Measurements from ENCODE around the gene PSMB5.

The PSMB5 gene

DNA sequence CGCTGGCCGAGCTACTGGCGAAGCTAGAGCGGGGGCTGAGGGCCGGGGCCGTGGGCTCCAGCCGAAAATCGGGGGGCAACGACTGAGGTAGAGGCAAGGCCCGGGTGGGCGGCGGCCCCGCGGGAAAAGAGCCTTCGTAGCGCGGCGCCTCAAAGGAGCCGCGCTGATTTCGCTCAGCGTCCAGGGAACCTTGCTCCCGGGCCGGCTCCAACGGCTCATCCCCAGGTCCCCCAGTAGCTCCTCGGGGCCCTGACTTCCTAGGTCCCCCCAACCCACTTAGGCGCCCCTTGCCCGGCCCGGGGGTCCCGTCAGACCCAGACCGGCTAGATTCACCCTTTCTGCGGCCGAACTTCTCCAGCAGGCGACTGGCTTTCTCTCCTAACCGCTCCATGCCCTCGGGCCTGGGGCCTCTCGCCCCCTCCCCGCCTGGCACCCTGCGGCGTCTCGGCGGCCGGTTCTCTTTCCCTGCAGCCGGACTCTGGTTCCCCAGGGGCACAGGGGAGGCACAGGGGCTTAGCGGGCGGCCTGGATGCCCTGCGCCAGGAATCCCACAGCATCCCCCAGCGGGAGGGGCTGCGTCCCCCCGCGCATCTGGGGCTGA, 52.7 kb downstream of the PSMB5 start:
- no peaks in the 10 kb centered on the region for H3K4me1 Mint-ChIP-seq
- H3K27me3 Mint-ChIP-seq = peaks cover 6% of the 10 kb centered on the region
- H3K9me3 Mint-ChIP-seq = no peaks in the 10 kb centered on the region
- peaks cover 2% of the 10 kb centered on the region for H3K36me3 Mint-ChIP-seq (ENCODE audit: insufficient read depth)
- ATAC-seq (replicated peaks; ENCODE audit: extremely low read depth, poor library complexity, severe bottlenecking) = no peak
- no peak overlapping the region for H3K27ac Mint-ChIP-seq (ENCODE audit: low read depth)
- no peak overlapping the region for H3K4me3 Mint-ChIP-seq
- DNase-seq (ENCODE audit: low spot score in 2 of 2) = no peak

DNA sequence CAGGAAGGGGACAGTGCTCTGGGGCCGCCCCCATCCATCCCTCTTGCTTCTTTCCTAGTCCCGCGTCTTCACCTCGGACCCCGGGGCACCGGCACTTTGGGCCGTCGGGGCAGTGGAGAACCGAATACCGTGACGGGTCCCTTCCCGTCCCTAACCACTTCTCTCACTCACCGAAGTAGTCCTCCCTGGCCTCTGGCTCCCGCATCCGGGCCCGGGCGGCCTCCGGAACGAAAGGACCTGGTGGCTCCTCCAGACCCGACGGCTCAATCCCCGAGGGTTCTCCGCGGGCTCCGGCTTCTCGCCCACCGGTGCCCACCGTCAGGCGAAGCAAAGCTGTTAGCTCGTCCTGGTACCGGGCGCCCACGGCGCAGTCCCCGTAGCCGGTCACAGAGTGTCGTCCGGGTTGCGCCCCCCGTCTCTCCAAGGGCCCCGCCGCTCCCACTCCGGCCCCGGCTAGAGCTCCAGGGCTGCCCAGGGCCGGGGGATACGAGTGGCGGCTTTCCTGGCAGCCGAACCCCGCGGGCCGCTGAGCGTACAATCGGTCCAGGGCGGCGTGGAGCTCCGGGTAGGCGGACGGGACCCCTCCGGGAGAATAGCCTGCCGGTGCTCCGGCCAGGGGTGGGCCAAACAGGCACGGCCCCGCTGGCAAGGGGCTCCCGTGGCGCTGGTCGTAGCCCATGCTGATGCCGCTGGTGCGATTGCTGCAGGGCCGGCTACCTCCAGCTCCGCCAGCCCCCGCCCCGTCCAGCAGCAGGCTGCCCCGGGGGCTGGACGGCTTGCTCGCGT, 53.4 kb downstream of the PSMB5 start:
- Mint-ChIP-seq H3K36me3 (ENCODE audit: insufficient read depth) (peaks cover 2% of the 10 kb centered on the region), H3K4me1 (no peaks in the 10 kb centered on the region), H3K27ac (ENCODE audit: low read depth) (no peak overlapping the region), H3K27me3 (peaks cover 6% of the 10 kb centered on the region), H3K4me3 (peak overlapping the region; percentile 42), H3K9me3 (no peaks in the 10 kb centered on the region)
- ATAC-seq (replicated peaks; ENCODE audit: extremely low read depth, poor library complexity, severe bottlenecking) (no peak), DNase-seq (ENCODE audit: low spot score in 2 of 2) (no peak)

DNA sequence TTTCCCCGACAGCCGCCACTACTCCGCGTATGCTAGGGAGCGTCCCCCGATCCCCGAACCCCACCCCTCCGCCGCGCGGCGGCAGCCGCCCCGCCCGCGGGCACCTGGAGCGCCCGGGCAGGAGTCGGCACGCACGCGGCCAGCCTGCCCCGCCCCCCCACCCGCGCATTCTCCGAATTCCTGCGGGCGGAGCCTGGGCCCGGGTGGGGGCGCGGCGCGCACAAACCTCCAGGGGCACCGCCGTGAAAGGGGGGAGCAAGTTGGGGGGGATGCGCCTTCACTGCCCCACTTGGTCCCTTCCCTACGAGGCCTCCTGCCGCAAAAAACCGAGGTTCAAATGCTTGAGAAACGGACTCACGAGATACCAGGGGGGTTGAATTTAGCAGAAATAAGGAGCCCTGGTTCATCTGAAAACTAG, 54.0 kb downstream of the PSMB5 start:
- peak overlapping the region; percentile 42 for H3K4me3 Mint-ChIP-seq
- DNase-seq (ENCODE audit: low spot score in 2 of 2) = no peak
- no peaks in the 10 kb centered on the region for H3K9me3 Mint-ChIP-seq
- H3K36me3 Mint-ChIP-seq (ENCODE audit: insufficient read depth) = peaks cover 2% of the 10 kb centered on the region
- no peak for ATAC-seq (replicated peaks; ENCODE audit: extremely low read depth, poor library complexity, severe bottlenecking)
- peaks cover 6% of the 10 kb centered on the region for H3K27me3 Mint-ChIP-seq
- H3K27ac Mint-ChIP-seq (ENCODE audit: low read depth) = no peak overlapping the region
- H3K4me1 Mint-ChIP-seq = no peaks in the 10 kb centered on the region

DNA sequence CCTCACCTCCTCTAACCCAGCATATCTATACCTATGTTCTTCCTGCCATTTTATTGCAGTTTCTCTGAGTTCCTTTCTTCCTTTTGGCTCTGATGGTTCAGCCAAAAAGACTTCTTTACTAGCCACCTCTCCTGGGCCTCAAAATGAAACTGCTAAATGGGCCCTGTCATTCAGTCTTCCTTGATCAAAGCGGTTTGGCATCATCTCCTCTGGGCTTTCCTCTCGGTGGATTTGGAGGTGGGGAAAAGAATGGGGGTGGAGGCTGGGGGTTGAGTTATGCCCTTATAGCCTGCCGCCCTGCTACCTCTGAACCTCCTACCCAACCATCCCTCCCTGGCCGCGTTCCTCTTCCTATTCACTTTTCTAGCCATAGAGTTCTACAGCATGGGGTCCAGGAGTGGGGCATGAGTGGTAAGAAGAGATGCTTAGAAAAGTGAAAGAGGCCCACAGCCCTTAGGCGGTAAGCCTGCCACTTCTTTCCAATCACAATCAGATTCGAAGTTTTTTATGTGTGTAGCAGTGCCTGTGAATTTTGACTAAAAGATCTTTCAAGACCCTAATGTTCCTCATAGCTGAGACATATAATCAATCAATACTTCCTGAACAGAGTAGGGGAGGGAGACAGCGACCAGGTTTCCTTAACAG, 54.8 kb downstream of the PSMB5 start:
- H3K27me3 Mint-ChIP-seq = peaks cover 11% of the 10 kb centered on the region
- peaks cover 2% of the 10 kb centered on the region for H3K36me3 Mint-ChIP-seq (ENCODE audit: insufficient read depth)
- no peak for DNase-seq (ENCODE audit: low spot score in 2 of 2)
- peak overlapping the region; percentile 42 for H3K4me3 Mint-ChIP-seq
- no peaks in the 10 kb centered on the region for H3K4me1 Mint-ChIP-seq
- no peak for ATAC-seq (replicated peaks; ENCODE audit: extremely low read depth, poor library complexity, severe bottlenecking)
- no peaks in the 10 kb centered on the region for H3K9me3 Mint-ChIP-seq
- no peak overlapping the region for H3K27ac Mint-ChIP-seq (ENCODE audit: low read depth)

DNA sequence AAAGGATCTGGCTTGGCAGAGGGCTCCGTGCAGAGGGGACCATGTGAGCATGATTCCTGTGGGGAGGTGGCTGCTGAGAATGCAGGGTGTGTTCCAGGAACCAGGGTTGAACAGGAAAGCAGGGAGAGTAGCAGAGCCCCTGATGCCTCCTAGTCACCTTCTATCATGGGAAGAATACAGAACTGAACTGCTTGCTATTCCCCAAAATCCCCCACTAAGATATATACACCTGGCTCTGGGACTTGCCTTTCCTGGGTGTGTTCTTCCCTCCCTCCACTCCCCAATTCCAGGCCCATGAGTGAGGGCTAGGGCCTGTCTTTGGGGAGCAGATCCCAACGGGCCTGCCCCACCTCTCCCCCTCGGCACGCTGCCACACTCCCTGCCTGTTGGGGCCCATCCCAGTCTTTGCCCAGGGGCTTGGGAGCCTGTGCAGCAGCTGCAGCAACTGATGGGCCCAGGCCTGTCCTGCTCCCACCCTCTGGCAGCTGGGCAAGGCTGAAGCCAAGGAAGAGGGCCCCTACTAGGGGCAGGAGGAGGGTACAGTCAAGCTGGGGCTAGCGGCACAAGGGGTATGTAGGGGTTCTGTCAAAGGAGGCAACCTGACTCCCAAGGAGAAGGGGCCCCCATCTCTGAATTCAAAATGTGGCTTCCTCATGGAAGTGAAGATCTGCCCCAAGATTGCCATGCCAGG, 55.6 kb downstream of the PSMB5 start:
- Mint-ChIP-seq H3K4me3 (no peak overlapping the region), H3K27me3 (peaks cover 15% of the 10 kb centered on the region), H3K9me3 (no peaks in the 10 kb centered on the region), H3K36me3 (ENCODE audit: insufficient read depth) (no peaks in the 10 kb centered on the region), H3K27ac (ENCODE audit: low read depth) (no peak overlapping the region), H3K4me1 (no peaks in the 10 kb centered on the region)
- ATAC-seq (replicated peaks; ENCODE audit: extremely low read depth, poor library complexity, severe bottlenecking) (no peak), DNase-seq (ENCODE audit: low spot score in 2 of 2) (no peak)

DNA sequence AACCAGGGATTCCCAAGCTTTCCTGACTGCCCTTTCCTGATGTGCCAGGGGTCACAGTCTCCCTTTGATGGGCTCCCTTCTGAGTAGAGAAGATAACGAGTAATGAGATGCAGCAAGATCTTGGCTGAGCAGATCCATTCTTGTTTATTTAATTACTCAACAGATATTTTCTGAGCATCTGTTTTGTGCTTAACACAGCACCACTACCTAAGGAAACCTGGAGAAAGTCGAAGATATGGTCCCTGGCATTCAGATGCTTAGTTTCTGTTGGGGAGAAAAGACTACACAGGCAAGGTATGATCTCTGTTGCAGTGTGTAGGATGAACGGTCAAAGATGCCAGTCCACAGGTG, 56.2 kb downstream of the PSMB5 start:
- H3K27me3 Mint-ChIP-seq = peaks cover 15% of the 10 kb centered on the region
- H3K36me3 Mint-ChIP-seq (ENCODE audit: insufficient read depth) = no peaks in the 10 kb centered on the region
- no peak for DNase-seq (ENCODE audit: low spot score in 2 of 2)

DNA sequence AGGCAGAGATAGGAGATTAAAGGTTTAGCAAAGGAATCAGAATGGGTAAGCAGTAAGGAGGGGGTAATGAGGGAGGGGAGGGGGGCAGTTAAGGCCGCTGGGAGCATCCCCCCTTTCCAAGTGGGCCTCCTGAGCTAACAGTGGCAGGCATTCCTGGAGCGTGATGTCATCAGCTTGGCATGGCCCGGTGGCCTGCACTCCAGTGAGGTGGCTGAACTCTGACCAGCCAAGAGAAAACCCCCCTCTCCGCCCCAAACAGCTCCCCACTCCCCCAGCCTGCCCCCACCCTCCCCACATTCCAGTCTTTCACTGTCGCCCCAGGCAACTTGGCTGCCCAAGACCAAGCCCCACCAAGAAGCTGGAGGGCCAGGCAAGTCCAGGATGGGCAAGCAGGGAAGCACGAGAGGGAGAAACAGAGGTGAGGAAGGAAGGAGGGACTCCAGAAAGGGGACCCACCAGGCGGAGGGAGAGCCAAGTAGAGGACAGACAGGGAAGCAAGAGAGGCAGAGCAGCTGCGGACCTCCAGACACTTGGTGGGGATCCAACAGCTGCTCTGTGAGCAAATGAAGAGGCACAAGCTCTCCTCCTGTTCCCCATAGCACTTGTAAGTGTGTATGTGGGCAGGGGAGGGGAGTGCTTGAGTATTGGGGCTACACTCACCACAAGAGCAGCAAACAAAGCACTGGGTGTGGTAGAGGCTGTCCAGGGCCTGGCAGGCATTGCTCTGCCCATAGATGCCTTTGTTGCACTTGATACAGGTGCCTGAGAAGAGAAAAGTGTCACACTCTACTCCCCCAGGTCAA, 56.8 kb downstream of the PSMB5 start:
- no peaks in the 10 kb centered on the region for H3K4me1 Mint-ChIP-seq

More for the DNA sequence above, 56.2 kb downstream of the PSMB5 start:
- no peaks in the 10 kb centered on the region for H3K9me3 Mint-ChIP-seq
- H3K4me1 Mint-ChIP-seq = no peaks in the 10 kb centered on the region
- ATAC-seq (replicated peaks; ENCODE audit: extremely low read depth, poor library complexity, severe bottlenecking) = no peak
- no peak overlapping the region for H3K27ac Mint-ChIP-seq (ENCODE audit: low read depth)
- H3K4me3 Mint-ChIP-seq = no peak overlapping the region

DNA sequence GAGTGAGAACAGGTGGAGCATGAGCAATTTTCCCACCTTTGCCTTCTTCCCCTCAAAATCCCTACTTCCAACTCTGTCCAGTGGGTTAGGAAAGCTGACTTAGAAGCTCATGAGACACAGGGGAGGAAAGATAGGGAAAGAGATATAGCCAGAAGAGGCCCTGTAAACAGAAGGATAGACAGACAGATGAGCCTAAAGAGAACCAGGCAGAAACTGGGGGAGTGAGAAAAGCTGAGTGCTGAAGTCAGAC, 57.3 kb downstream of the PSMB5 start:
- Mint-ChIP-seq H3K36me3 (ENCODE audit: insufficient read depth) (no peaks in the 10 kb centered on the region), H3K27me3 (peaks cover 15% of the 10 kb centered on the region), H3K4me1 (no peaks in the 10 kb centered on the region), H3K27ac (ENCODE audit: low read depth) (no peak overlapping the region), H3K4me3 (no peak overlapping the region), H3K9me3 (no peaks in the 10 kb centered on the region)
- no peak for DNase-seq (ENCODE audit: low spot score in 2 of 2)
- no peak for ATAC-seq (replicated peaks; ENCODE audit: extremely low read depth, poor library complexity, severe bottlenecking)

More for the DNA sequence above, 56.8 kb downstream of the PSMB5 start:
- Mint-ChIP-seq H3K27me3 (peaks cover 15% of the 10 kb centered on the region), H3K9me3 (no peaks in the 10 kb centered on the region), H3K36me3 (ENCODE audit: insufficient read depth) (no peaks in the 10 kb centered on the region), H3K4me3 (no peak overlapping the region), H3K27ac (ENCODE audit: low read depth) (no peak overlapping the region)
- no peak for ATAC-seq (replicated peaks; ENCODE audit: extremely low read depth, poor library complexity, severe bottlenecking)
- no peak for DNase-seq (ENCODE audit: low spot score in 2 of 2)

DNA sequence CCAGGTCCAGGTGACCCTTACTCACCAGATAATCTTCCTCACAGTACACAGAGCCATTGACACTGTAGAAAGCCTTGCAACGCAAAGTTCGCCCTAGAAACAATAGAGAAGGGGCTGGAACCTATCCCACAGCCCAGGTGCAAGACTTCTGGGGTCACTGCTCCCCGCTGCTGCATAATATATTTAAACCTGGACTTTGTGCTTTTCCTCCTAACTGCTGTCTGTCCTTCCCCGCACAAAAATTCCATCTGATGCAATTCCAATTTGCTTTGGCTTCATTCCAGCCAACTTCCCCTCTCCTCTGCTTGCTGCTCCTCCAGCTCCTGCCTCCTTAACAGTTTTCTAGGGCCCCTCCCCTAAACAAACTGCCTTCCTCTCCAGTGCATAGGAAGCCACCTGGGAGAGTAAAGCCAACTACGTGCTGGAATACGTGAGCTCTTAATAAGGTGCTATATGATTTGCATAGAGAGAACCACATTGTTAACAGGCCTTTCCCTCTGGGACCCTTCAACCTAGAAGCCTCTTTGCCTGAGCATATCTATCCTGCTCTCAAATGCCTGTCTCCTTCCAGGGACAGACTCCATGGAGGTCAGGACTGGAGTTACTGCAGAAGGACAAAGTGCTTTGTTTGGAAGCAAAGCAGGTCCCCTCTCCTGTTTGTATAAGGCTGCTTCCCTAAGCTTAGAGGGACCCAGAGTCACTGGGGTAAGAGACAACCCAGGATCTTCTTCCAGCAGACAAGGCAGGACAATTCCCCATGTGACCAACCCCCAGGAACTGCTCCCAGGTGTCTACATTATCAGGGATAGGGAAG, 57.9 kb downstream of the PSMB5 start:
- ATAC-seq (replicated peaks; ENCODE audit: extremely low read depth, poor library complexity, severe bottlenecking) (no peak), DNase-seq (ENCODE audit: low spot score in 2 of 2) (no peak)
- Mint-ChIP-seq H3K27ac (ENCODE audit: low read depth) (no peak overlapping the region), H3K4me3 (no peak overlapping the region), H3K9me3 (no peaks in the 10 kb centered on the region), H3K36me3 (ENCODE audit: insufficient read depth) (no peaks in the 10 kb centered on the region), H3K4me1 (no peaks in the 10 kb centered on the region), H3K27me3 (peaks cover 15% of the 10 kb centered on the region)
